ENCODE measurements around the gene REL. TPM values are rescaled to one million over a fixed set of nuclear protein-coding genes. Genes with fewer than 3 reads are reported as not detected.
A peak's percentile ranks its signal among the peaks of the same experiment; 100 is the strongest.
"Not testable (repeated sequence)": the region's sequence is repeated elsewhere in the genome, so short reads cannot be mapped to it uniquely, and the experiment has no call there.

Gene REL
- total RNA-seq, 2 donors from 2014 or later = 26.7 to 77.0 TPM

- not testable (repeated sequence) for ATAC-seq; H3K9me3 Mint-ChIP-seq; DNase-seq (ENCODE audit: low spot score); H3K27me3 Mint-ChIP-seq; H3K4me3 Mint-ChIP-seq
- Mint-ChIP-seq H3K27ac (peak overlapping the region in 1 of 2 donors; percentile 33), H3K4me1 (ENCODE audit: low read depth in 2 of 2) (peaks cover 21 to 31% of the 10 kb centered on the region in 2 donors), H3K36me3 (peaks cover 11% of the 10 kb centered on the region)
These were observed 19.9 kb downstream of the REL start for GRCh38 chr2:60901296-60901695.

GRCh38 chr2:60905867-60906266 is 24.5 kb downstream of the REL start:
- H3K27ac Mint-ChIP-seq = peak overlapping the region in 1 of 2 donors; percentile 57
- ATAC-seq, H3K27me3 Mint-ChIP-seq: not testable (repeated sequence)

GRCh38 chr2:60906395-60906794 is 25.0 kb downstream of the REL start:
- ATAC-seq = no peak
- H3K4me3 Mint-ChIP-seq = no peak overlapping the region
- no peak for DNase-seq (ENCODE audit: low spot score)
- peaks cover 5% of the 10 kb centered on the region for H3K36me3 Mint-ChIP-seq
- H3K27ac Mint-ChIP-seq = peak overlapping the region in 1 of 2 donors; percentile 57
- H3K4me1 Mint-ChIP-seq (ENCODE audit: low read depth in 2 of 2) = peaks cover 0 to 20% of the 10 kb centered on the region in 2 donors
- H3K27me3 Mint-ChIP-seq = no peaks in the 10 kb centered on the region
- H3K9me3 Mint-ChIP-seq = no peaks in the 10 kb centered on the region

More at GRCh38 chr2:60905867-60906266, 24.5 kb downstream of the REL start:
- H3K36me3 Mint-ChIP-seq; H3K9me3 Mint-ChIP-seq; H3K4me3 Mint-ChIP-seq; DNase-seq (ENCODE audit: low spot score): not testable (repeated sequence)
- peaks cover 0 to 20% of the 10 kb centered on the region in 2 donors for H3K4me1 Mint-ChIP-seq (ENCODE audit: low read depth in 2 of 2)

GRCh38 chr2:60907329-60907728 is 26.0 kb downstream of the REL start:
- ATAC-seq = no peak
- no peaks in the 10 kb centered on the region for H3K9me3 Mint-ChIP-seq
- no peak for DNase-seq (ENCODE audit: low spot score)
- no peaks in the 10 kb centered on the region for H3K27me3 Mint-ChIP-seq
- H3K27ac Mint-ChIP-seq = no peak overlapping the region
- peaks cover 5% of the 10 kb centered on the region for H3K36me3 Mint-ChIP-seq
- no peak overlapping the region for H3K4me3 Mint-ChIP-seq
- H3K4me1 Mint-ChIP-seq (ENCODE audit: low read depth in 2 of 2) = peaks cover 0 to 20% of the 10 kb centered on the region in 2 donors

- DNase-seq (ENCODE audit: low spot score) (peak; percentile 29), ATAC-seq (no peak)
- peaks cover 35% of the 10 kb centered on the region for H3K36me3 Mint-ChIP-seq
- H3K27me3 Mint-ChIP-seq = no peaks in the 10 kb centered on the region
- H3K9me3 Mint-ChIP-seq = no peaks in the 10 kb centered on the region
- H3K4me1 Mint-ChIP-seq (ENCODE audit: low read depth in 2 of 2) = peaks cover 34 to 41% of the 10 kb centered on the region in 2 donors
- H3K4me3 Mint-ChIP-seq = peak overlapping the region; percentile 45
- H3K27ac Mint-ChIP-seq = peak overlapping the region; percentile 66 to 85
These were observed 44.8 kb downstream of the REL start for GRCh38 chr2:60925994-60926740.

GRCh38 chr2:60926741-60927552 is 45.6 kb downstream of the REL start:
- peaks cover 34 to 42% of the 10 kb centered on the region in 2 donors for H3K4me1 Mint-ChIP-seq (ENCODE audit: low read depth in 2 of 2)
- H3K27me3 Mint-ChIP-seq = no peaks in the 10 kb centered on the region
- H3K36me3 Mint-ChIP-seq = peaks cover 35% of the 10 kb centered on the region
- ATAC-seq = peak; percentile 92 to 94
- DNase-seq (ENCODE audit: low spot score) = peak; percentile 67
- peak overlapping the region; percentile 66 to 85 for H3K27ac Mint-ChIP-seq
- H3K9me3 Mint-ChIP-seq = no peaks in the 10 kb centered on the region
- peak overlapping the region; percentile 45 for H3K4me3 Mint-ChIP-seq

- not testable (repeated sequence) for H3K9me3 Mint-ChIP-seq, H3K4me3 Mint-ChIP-seq, H3K27me3 Mint-ChIP-seq, ATAC-seq
- H3K27ac Mint-ChIP-seq = peak overlapping the region; percentile 33 to 86
- peak; percentile 28 for DNase-seq (ENCODE audit: low spot score)
- peaks cover 31% of the 10 kb centered on the region for H3K36me3 Mint-ChIP-seq
- H3K4me1 Mint-ChIP-seq (ENCODE audit: low read depth in 2 of 2) = peaks cover 42 to 46% of the 10 kb centered on the region in 2 donors
These were observed 50.7 kb downstream of the REL start for GRCh38 chr2:60932061-60932460.

GRCh38 chr2:60932954-60933353 is 51.6 kb downstream of the REL start:
- H3K27me3 Mint-ChIP-seq = no peaks in the 10 kb centered on the region
- peaks cover 34% of the 10 kb centered on the region for H3K36me3 Mint-ChIP-seq
- H3K4me3 Mint-ChIP-seq = no peak overlapping the region
- ATAC-seq (no peak), DNase-seq (ENCODE audit: low spot score) (no peak)
- H3K9me3 Mint-ChIP-seq = peaks cover 3% of the 10 kb centered on the region
- peak overlapping the region; percentile 17 to 86 for H3K27ac Mint-ChIP-seq
- H3K4me1 Mint-ChIP-seq (ENCODE audit: low read depth in 2 of 2) = peaks cover 42 to 46% of the 10 kb centered on the region in 2 donors

- DNase-seq (ENCODE audit: low spot score) = no peak
- Mint-ChIP-seq H3K9me3 (peaks cover 3% of the 10 kb centered on the region), H3K36me3 (peaks cover 46% of the 10 kb centered on the region), H3K27ac (peak overlapping the region; percentile 17 to 86), H3K4me1 (ENCODE audit: low read depth in 2 of 2) (peaks cover 54 to 59% of the 10 kb centered on the region in 2 donors), H3K27me3 (no peaks in the 10 kb centered on the region), H3K4me3 (no peak overlapping the region)
- ATAC-seq = peak in 1 of 2 donors; percentile 36
These were observed 52.9 kb downstream of the REL start for GRCh38 chr2:60934165-60934722.

- Mint-ChIP-seq H3K27ac (peak overlapping the region in 1 of 2 donors; percentile 70), H3K4me3 (no peak overlapping the region), H3K9me3 (peaks cover 3% of the 10 kb centered on the region), H3K4me1 (ENCODE audit: low read depth in 2 of 2) (peaks cover 60 to 62% of the 10 kb centered on the region in 2 donors), H3K27me3 (no peaks in the 10 kb centered on the region), H3K36me3 (peaks cover 47% of the 10 kb centered on the region)
- ATAC-seq (no peak), DNase-seq (ENCODE audit: low spot score) (no peak)
These were observed 55.4 kb downstream of the REL start for GRCh38 chr2:60936757-60937156.

GRCh38 chr2:60938301-60938700 is 56.9 kb downstream of the REL start:
- peaks cover 34% of the 10 kb centered on the region for H3K36me3 Mint-ChIP-seq
- no peaks in the 10 kb centered on the region for H3K27me3 Mint-ChIP-seq
- peak overlapping the region; percentile 2 for H3K4me3 Mint-ChIP-seq
- DNase-seq (ENCODE audit: low spot score) (peak; percentile 39), ATAC-seq (no peak)
- peaks cover 3% of the 10 kb centered on the region for H3K9me3 Mint-ChIP-seq
- H3K4me1 Mint-ChIP-seq (ENCODE audit: low read depth in 2 of 2) = peaks cover 49 to 50% of the 10 kb centered on the region in 2 donors
- peak overlapping the region; percentile 24 to 70 for H3K27ac Mint-ChIP-seq

GRCh38 chr2:60939622-60940021 is 58.2 kb downstream of the REL start:
- peaks cover 28% of the 10 kb centered on the region for H3K36me3 Mint-ChIP-seq

GRCh38 chr2:60945341-60945740 is 64.0 kb downstream of the REL start:
- no peaks in the 10 kb centered on the region for H3K36me3 Mint-ChIP-seq
- no peaks in the 10 kb centered on the region for H3K9me3 Mint-ChIP-seq
- no peak overlapping the region for H3K4me3 Mint-ChIP-seq
- DNase-seq (ENCODE audit: low spot score) = no peak
- ATAC-seq = no peak
- no peaks in the 10 kb centered on the region for H3K27me3 Mint-ChIP-seq
- H3K27ac Mint-ChIP-seq = no peak overlapping the region
- H3K4me1 Mint-ChIP-seq (ENCODE audit: low read depth in 2 of 2) = peaks cover 20 to 27% of the 10 kb centered on the region in 2 donors

More at GRCh38 chr2:60939622-60940021, 58.2 kb downstream of the REL start:
- Mint-ChIP-seq H3K27me3 (no peaks in the 10 kb centered on the region), H3K9me3 (peaks cover 3% of the 10 kb centered on the region), H3K4me3 (no peak overlapping the region), H3K27ac (no peak overlapping the region), H3K4me1 (ENCODE audit: low read depth in 2 of 2) (peaks cover 37 to 38% of the 10 kb centered on the region in 2 donors)
- no peak for ATAC-seq
- peak; percentile 26 for DNase-seq (ENCODE audit: low spot score)
